Gastroesophageal sphincter (tissue), 3 donors: ENCODE measurements around the gene HDDC3.

Source experiments
- POLR2A ChIP-seq, 2 donors: fragments of 450-650 bp; IDR thresholded peaks; one replicate each; pipeline ENCODE4 v1.6.1; 2017; ENCODE audit warnings: antibody characterized with exemption in 2 of 2, mild to moderate bottlenecking in 2 of 2, moderate library complexity in 1 of 2
- TF ChIP-seq, protein P1 (sequence below), 4 experiments: fragments of 200-600 bp in 2 of 4; fragments of 450-650 bp in 2 of 4; sonication (generic) in 1 of 4; IDR thresholded peaks; one replicate each; pipeline ENCODE4 v1.5.1; 2017 to 2019; ENCODE audit warnings: antibody characterized with exemption in 4 of 4, mild to moderate bottlenecking in 2 of 4, moderate library complexity in 2 of 4

DNA sequence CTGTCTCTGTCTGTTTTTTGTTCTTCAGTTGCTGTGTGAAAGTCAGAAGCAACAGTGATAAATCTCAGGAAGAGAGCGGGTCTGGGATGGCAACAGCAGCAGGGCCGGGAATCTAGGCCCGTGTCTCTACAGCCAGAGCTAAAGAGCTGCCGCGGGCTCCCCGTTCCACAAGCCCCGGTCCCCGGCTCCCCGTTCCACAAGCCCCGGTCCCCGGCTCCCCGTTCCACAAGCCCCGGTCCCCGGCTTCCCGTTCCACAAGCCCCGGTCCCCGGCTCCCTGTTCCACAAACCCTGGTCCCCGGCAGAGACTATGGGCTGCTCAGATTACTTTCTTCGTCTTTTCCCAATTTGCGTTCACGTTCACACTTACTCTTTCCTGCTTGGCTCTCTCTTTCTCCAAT is 41.9 kb upstream of the HDDC3 start:
- TF ChIP-seq, protein P1, sequence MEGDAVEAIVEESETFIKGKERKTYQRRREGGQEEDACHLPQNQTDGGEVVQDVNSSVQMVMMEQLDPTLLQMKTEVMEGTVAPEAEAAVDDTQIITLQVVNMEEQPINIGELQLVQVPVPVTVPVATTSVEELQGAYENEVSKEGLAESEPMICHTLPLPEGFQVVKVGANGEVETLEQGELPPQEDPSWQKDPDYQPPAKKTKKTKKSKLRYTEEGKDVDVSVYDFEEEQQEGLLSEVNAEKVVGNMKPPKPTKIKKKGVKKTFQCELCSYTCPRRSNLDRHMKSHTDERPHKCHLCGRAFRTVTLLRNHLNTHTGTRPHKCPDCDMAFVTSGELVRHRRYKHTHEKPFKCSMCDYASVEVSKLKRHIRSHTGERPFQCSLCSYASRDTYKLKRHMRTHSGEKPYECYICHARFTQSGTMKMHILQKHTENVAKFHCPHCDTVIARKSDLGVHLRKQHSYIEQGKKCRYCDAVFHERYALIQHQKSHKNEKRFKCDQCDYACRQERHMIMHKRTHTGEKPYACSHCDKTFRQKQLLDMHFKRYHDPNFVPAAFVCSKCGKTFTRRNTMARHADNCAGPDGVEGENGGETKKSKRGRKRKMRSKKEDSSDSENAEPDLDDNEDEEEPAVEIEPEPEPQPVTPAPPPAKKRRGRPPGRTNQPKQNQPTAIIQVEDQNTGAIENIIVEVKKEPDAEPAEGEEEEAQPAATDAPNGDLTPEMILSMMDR (IDR thresholded peaks at IDR 0.05), result no peak
- TF ChIP-seq POLR2A (IDR thresholded peaks at IDR 0.05), result no peak
